ENCODE data around the gene ZNF775.

ZNF775 gene

GRCh38 chr7:150431839-150432658 lies 52.9 kb downstream of the ZNF775 start:
- Histone ChIP-seq H3K4me3 (ENCODE audit: low read length) (no peak overlapping the region), H3K4me2 (ENCODE audit: low read length) (no peak overlapping the region), H3K36me3 (ENCODE audit: control insufficient read depth, low read length) (no peaks in the 10 kb centered on the region), H3F3A (ENCODE audit: control insufficient read depth, insufficient read depth) (no peaks in the 10 kb centered on the region), H3K4me1 (ENCODE audit: control insufficient read depth, low read length) (peaks cover 15% of the 10 kb centered on the region), H3K9me3 (ENCODE audit: control insufficient read depth, insufficient read depth, low read length) (no peaks in the 10 kb centered on the region), H3K79me2 (ENCODE audit: control insufficient read depth, low read length) (no peaks in the 10 kb centered on the region), H4K20me1 (ENCODE audit: control insufficient read depth, insufficient read depth, low read depth, low read length) (no peaks in the 10 kb centered on the region), H3K27me3 (ENCODE audit: control insufficient read depth, low read length) (peaks cover 63% of the 10 kb centered on the region), H3K9me2 (replicated peaks; ENCODE audit: control insufficient read depth, low read length) (no peaks in the 10 kb centered on the region), H3K27ac (ENCODE audit: low read depth, low read length) (no peak overlapping the region)
- TF ChIP-seq EZH2phosphoT487 (IDR thresholded peaks at IDR 0.05; ENCODE audit: borderline replicate concordance, low read length): no peak
- TF ChIP-seq, protein P1, sequence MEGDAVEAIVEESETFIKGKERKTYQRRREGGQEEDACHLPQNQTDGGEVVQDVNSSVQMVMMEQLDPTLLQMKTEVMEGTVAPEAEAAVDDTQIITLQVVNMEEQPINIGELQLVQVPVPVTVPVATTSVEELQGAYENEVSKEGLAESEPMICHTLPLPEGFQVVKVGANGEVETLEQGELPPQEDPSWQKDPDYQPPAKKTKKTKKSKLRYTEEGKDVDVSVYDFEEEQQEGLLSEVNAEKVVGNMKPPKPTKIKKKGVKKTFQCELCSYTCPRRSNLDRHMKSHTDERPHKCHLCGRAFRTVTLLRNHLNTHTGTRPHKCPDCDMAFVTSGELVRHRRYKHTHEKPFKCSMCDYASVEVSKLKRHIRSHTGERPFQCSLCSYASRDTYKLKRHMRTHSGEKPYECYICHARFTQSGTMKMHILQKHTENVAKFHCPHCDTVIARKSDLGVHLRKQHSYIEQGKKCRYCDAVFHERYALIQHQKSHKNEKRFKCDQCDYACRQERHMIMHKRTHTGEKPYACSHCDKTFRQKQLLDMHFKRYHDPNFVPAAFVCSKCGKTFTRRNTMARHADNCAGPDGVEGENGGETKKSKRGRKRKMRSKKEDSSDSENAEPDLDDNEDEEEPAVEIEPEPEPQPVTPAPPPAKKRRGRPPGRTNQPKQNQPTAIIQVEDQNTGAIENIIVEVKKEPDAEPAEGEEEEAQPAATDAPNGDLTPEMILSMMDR (IDR thresholded peaks at IDR 0.05; ENCODE audit: low read depth, low read length, poor library complexity, severe bottlenecking): no peak

DNA sequence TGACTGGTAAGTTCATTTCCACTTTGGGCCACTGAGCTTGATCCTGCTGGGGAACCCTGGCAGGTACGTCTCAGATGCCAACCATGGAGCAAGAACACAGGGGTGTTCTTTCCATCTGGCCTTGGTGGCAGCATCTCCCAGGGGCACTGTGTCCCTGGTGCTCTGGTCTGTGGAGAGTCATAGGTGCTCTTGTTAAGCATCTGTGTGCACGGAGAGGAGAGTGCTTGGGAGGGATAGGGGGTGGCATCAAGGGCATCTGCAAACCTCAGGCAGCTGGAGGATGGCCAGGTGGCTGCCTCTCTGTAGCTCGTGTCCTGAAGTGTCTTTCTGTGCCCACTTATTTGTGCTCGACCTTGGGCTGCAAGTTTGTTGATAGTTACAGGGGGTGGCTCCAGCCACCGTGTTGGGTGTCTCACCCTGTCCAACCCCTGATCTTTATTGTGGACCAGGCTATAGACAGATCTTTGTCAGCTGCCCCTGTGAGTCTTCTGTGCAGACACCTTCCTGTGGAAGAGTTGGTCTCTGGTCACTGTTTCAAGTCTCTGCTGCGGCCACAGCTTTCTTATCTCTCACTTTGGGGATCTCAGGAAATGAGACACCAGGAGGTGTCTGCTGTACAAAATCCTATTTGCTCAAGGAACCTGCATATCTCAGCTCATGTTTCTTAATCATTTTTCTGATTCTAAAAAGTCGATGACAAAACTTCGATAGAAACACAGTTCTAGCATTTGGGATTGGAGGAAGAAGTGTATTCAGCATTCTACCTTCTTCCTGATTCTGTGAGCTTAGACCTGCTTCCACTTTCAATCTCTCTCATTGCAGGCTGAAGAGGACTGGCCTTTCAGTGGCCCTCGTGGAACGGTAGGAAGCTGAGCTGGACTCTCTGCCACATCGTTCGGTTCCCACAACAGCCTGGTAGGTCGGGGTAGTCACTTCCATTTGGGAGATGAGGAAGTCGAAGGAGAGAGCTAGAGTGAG lies 54.1 kb downstream of the ZNF775 start:
- Histone ChIP-seq H3K79me2 (ENCODE audit: control insufficient read depth, low read length) (no peaks in the 10 kb centered on the region), H3K4me2 (ENCODE audit: low read length) (no peak overlapping the region), H3F3A (ENCODE audit: control insufficient read depth, insufficient read depth) (no peaks in the 10 kb centered on the region), H4K20me1 (ENCODE audit: control insufficient read depth, insufficient read depth, low read depth, low read length) (no peaks in the 10 kb centered on the region), H3K27me3 (ENCODE audit: control insufficient read depth, low read length) (peaks cover 67% of the 10 kb centered on the region), H3K4me3 (ENCODE audit: low read length) (no peak overlapping the region), H3K9me2 (replicated peaks; ENCODE audit: control insufficient read depth, low read length) (no peaks in the 10 kb centered on the region), H3K36me3 (ENCODE audit: control insufficient read depth, low read length) (no peaks in the 10 kb centered on the region), H3K4me1 (ENCODE audit: control insufficient read depth, low read length) (peaks cover 15% of the 10 kb centered on the region), H3K9me3 (ENCODE audit: control insufficient read depth, insufficient read depth, low read length) (no peaks in the 10 kb centered on the region), H3K27ac (ENCODE audit: low read depth, low read length) (no peak overlapping the region)
- TF ChIP-seq EZH2phosphoT487 (IDR thresholded peaks at IDR 0.05; ENCODE audit: borderline replicate concordance, low read length): no peak
- TF ChIP-seq, protein P1 (IDR thresholded peaks at IDR 0.05; ENCODE audit: low read depth, low read length, poor library complexity, severe bottlenecking): no peak

GRCh38 chr7:150434240-150434639 lies 55.1 kb downstream of the ZNF775 start:
- TF ChIP-seq EZH2phosphoT487 (IDR thresholded peaks at IDR 0.05; ENCODE audit: borderline replicate concordance, low read length): no peak
- TF ChIP-seq, protein P1 (IDR thresholded peaks at IDR 0.05; ENCODE audit: low read depth, low read length, poor library complexity, severe bottlenecking): no peak
- no peak overlapping the region for H3K4me3 ChIP-seq (ENCODE audit: low read length)
- peaks cover 69% of the 10 kb centered on the region for H3K27me3 ChIP-seq (ENCODE audit: control insufficient read depth, low read length)
- no peaks in the 10 kb centered on the region for H3K9me2 ChIP-seq (replicated peaks; ENCODE audit: control insufficient read depth, low read length)
- no peaks in the 10 kb centered on the region for H3K79me2 ChIP-seq (ENCODE audit: control insufficient read depth, low read length)
- no peaks in the 10 kb centered on the region for H4K20me1 ChIP-seq (ENCODE audit: control insufficient read depth, insufficient read depth, low read depth, low read length)
- no peaks in the 10 kb centered on the region for H3K36me3 ChIP-seq (ENCODE audit: control insufficient read depth, low read length)
- no peaks in the 10 kb centered on the region for H3F3A ChIP-seq (ENCODE audit: control insufficient read depth, insufficient read depth)
- no peak overlapping the region for H3K27ac ChIP-seq (ENCODE audit: low read depth, low read length)
- H3K4me1 ChIP-seq (ENCODE audit: control insufficient read depth, low read length): peaks cover 15% of the 10 kb centered on the region
- no peaks in the 10 kb centered on the region for H3K9me3 ChIP-seq (ENCODE audit: control insufficient read depth, insufficient read depth, low read length)
- H3K4me2 ChIP-seq (ENCODE audit: low read length): no peak overlapping the region

All from DOHH2 (cell line).